ENCODE data around the gene ERBB2.
"Not testable (repeated sequence)": the region's sequence is repeated elsewhere in the genome, so short reads cannot be mapped to it uniquely, and the experiment has no call there.

ERBB2 gene

GRCh38 chr17:39750131-39751015 lies 50.5 kb downstream of the ERBB2 start:
- DNase-seq = no peak

GRCh38 chr17:39751016-39751543 lies 51.2 kb downstream of the ERBB2 start:
- DNase-seq = no peak

GRCh38 chr17:39751637-39752036 lies 51.8 kb downstream of the ERBB2 start:
- DNase-seq = no peak

- no peak for DNase-seq
These were observed 52.5 kb downstream of the ERBB2 start for GRCh38 chr17:39752241-39752881.

GRCh38 chr17:39753514-39754160 lies 53.8 kb downstream of the ERBB2 start:
- DNase-seq = no peak

GRCh38 chr17:39754161-39754957 lies 54.5 kb downstream of the ERBB2 start:
- DNase-seq = peak; percentile 93

- no peak for DNase-seq
These were observed 55.2 kb downstream of the ERBB2 start for GRCh38 chr17:39754958-39755553.

- DNase-seq = peak; percentile 62
These were observed 55.9 kb downstream of the ERBB2 start for GRCh38 chr17:39755554-39756379.

GRCh38 chr17:39756380-39757079 lies 56.7 kb downstream of the ERBB2 start:
- no peak for DNase-seq

GRCh38 chr17:39757176-39757662 lies 57.4 kb downstream of the ERBB2 start:
- DNase-seq = no peak

- DNase-seq = peak; percentile 72
These were observed 58.3 kb downstream of the ERBB2 start for GRCh38 chr17:39757931-39758873.

GRCh38 chr17:39759204-39759603 lies 59.3 kb downstream of the ERBB2 start:
- DNase-seq = no peak

- DNase-seq = no peak
These were observed 62.1 kb downstream of the ERBB2 start for GRCh38 chr17:39761861-39762496.

GRCh38 chr17:39763051-39763820 lies 63.4 kb downstream of the ERBB2 start:
- DNase-seq = no peak

- DNase-seq = not testable (repeated sequence)
These were observed 64.3 kb downstream of the ERBB2 start for GRCh38 chr17:39764171-39764570.

- DNase-seq = no peak
These were observed 65.3 kb downstream of the ERBB2 start for GRCh38 chr17:39765175-39765574.

- DNase-seq = no peak
These were observed 65.9 kb downstream of the ERBB2 start for GRCh38 chr17:39765766-39766165.

GRCh38 chr17:39767147-39767546 lies 67.3 kb downstream of the ERBB2 start:
- no peak for DNase-seq
